AG08395 (cell line): ENCODE measurements around the gene SETD1B.
A peak's percentile ranks its signal among the peaks of the same experiment; 100 is the strongest.
"Not testable (repeated sequence)": the region's sequence is repeated elsewhere in the genome, so short reads cannot be mapped to it uniquely, and the experiment has no call there.

Experiments
- DNase-seq: peaks from one replicate; pipeline ENCODE4 v3.0.0; 2012; ENCODE audit warnings: mixed read lengths, low spot score

SETD1B gene

GRCh38 chr12:121857322-121858246 lies 53.8 kb downstream of the SETD1B start:
- no peak for DNase-seq

DNA sequence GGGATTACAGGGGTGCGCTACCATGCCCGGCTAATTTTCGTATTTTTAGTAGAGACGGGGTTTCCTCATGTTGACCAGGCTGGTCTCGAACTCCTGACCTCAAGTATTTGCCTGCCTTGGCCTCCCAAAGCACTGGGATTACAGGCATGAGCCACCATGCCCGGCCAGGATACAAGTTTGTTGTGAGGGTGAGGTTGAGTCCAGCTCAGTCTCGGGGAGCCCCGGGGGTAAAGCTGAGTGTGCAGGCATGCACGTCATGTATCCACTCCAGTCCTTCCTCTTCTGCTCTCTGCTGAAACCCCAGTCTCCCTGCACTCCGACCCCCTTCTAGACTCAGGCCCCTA lies 54.5 kb downstream of the SETD1B start:
- DNase-seq = no peak

DNA sequence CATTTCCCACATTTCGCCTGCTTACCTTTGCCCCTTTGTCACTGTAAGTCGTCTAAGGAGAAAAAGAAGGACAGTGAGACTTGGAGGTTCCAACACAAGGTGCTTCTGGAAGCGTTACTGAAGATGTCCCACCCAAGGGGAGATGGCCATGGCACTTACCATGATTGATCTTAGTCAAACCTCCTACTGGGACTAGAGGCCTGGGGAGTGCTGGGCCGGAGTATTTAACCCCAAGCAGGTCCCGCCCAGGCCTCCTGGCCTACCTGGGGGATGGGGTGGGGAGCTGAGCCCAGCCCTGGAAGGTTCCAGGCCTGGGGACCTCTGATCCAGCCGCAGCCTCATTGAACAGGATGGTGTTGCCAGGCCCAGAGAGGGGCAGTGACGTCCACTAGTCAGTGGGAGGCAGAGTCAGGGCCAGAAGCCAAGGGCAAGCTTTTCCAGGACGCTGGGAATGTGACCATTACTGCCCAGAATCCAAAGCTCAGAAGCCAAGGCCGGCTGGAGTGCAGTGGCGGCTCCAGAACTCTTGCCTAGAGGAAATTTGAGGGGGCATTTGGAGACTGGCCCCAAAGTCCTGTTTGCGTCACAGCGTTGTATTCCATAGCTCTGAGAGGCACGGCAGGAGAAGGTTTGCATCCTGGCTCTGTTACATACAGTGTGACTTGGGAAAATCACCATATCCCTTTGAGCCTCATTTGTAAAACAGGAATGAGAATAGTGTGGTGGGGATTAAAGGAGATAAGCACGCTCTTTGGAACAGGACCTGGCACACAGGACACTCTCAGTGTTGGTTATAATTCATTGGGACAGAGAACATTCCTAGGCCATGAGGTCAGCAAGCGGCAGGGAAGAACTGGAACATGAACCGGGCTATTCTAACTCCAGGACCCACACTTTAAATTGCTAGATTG lies 55.1 kb downstream of the SETD1B start, which contains the start of gene HPD:
TSS of gene HPD (minus strand) at position 198 of the 911 bp plus-strand sequence. CDS start at position 162, 36 bp downstream.
- peak; percentile 88 for DNase-seq

- no peak for DNase-seq
These were observed 56.4 kb downstream of the SETD1B start for GRCh38 chr12:121860257-121860656.

DNA sequence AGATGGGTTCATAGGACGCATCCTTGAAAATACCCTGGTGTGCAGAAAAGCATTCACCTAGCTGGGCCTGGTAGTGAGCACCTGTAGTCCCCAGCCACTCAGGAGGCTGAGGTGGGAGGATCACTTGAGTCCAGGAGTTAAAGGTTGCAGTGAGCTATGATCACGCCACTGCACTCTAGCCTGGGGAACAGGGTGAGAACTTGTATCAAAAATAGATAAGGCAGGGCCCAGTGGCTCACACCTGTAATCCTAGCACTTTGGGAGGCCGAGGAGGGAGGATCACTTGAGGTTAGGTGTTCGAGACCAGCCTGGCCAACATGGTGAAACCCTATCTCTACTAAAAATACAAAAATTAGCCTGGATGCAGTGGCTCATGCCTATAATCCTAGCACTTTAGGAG lies 56.9 kb downstream of the SETD1B start:
- DNase-seq = not testable (repeated sequence)

DNA sequence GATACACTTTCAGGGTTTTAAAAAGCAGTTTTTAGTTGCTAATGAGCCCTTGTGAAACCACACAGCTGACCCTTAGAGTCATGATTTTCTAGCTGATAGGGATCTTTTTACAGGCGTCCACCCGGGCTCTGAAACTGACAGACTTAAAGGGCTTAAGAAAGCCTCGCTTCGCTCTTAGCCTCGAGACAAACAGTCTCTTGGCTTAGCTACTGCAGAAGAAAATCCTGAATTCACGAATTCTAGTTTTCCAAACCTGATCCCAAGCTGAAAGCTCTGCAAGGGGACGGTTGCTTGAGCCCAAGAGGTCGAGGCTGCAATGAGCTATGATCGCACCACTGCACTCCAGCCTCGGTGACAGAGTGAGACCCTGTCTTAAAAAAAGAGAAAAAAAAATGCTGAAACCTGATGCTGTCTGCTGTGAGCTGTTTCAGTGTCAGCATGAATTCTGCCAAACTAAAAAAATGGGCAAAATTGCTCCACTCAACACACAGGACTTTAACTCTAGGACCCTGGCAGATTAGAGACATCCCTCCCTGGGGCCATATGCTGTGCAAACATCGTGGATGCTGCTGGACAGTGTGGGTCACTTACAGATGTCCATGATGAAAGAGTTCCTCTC lies 57.9 kb downstream of the SETD1B start:
- no peak for DNase-seq

DNA sequence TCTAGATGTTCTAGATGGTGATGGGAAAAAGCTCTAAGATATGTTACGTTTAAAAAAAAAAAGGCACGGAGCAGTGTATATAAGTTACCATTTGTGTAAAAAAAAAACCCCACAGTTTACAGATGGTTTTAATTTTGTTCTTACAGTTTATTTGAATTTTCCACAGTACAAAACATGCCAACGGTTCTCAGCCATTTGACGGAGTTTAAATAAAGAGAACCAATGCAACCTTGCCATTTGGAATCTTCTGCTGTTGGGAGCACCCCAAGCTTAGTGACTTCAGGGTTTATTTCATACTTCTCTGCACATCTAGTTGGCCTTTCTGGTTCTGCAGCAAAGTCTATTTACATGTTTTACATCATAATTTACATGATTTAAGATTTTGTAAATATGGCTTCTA lies 62.5 kb downstream of the SETD1B start:
- DNase-seq = no peak

DNA sequence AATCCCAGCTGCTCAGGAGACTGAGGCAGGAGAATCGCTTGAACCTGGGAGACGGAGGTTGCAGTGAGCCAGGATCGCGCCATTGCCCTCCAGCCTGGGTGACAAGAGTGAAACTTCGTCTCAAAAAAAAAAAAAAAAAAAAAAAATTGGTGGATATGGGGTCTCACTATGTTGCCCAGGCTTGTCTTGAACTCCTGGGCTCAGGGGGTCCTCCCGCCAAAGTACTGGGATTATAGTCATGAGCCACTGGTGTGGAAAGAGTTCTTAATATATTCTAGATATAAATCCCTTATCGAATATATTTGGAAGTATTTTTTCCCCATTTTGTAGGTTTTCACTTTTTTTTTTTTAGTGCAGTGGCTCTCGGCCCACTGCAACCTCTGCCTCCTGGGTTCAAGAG lies 65.4 kb downstream of the SETD1B start:
- not testable (repeated sequence) for DNase-seq

DNA sequence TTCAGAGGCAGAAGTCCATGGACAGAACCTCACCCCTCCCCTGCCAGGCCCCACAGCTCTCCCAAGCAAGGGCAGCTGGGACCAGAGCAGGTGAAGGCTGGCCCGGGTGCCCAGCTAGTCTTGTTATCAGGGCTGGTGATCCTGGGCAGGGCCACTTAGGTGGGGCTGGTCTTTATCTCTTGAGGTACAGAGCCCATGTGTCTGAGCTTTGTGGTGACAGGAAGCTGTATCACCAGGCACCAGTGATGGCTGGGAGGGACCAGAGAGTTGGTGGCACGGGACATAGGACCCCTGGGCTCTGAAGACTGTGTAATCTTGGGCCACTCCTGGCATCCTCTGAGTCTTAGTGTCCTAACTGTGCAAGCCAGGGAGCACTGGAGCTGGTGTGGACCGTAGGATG lies 67.7 kb downstream of the SETD1B start:
- no peak for DNase-seq

DNA sequence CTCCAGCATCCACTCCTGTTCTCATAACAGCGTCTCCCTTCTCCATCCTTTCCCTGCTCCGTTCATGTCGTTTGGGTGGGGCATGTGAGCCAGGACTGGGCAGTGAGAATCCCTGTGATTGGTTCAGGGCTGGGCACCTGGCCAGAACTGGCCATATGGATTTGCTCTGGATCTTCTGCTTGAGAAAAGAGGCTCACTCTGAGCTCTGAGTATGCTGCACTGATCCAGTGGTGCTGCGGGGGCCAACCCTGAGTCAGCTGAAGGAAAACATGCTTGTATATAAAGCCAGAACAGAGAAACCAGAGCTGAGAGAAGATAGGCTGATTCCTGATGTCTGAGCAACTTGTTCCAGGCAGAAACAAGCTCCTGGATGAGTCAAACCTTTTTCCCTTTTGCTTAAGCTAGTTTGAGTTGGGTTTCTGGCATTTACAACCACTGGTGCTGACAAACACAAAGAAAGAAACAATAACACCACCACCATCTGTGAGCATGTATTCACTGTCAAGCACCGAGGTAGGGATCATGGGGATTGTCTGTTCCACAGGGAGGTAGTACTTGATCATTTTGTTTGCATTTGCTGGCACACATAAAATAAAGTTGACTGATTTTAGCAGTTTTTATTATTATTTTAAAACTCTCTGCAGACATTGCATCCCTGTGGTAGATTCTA lies 68.9 kb downstream of the SETD1B start:
- peak; percentile 85 for DNase-seq

- DNase-seq = no peak
These were observed 69.4 kb downstream of the SETD1B start for GRCh38 chr12:121873216-121873569.

DNA sequence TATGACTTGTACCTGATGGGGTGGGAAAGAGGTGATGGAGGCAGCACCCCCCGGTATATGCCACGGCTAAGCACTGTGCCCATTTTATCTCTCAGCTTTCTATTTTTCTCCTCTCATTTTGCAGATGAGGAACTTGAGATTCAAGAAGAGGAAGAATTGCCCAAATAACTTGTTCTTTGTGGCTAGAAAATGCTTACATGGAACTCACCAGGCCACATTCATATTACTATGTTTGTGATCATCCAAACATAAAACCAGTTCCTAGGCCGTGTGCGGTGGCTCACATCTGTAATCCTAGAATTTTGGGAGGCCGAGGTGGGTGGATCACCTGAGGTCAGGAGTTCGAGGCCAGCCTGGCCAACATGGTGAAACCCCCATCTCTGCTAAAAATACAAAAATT lies 70.3 kb downstream of the SETD1B start:
- DNase-seq = no peak

DNA sequence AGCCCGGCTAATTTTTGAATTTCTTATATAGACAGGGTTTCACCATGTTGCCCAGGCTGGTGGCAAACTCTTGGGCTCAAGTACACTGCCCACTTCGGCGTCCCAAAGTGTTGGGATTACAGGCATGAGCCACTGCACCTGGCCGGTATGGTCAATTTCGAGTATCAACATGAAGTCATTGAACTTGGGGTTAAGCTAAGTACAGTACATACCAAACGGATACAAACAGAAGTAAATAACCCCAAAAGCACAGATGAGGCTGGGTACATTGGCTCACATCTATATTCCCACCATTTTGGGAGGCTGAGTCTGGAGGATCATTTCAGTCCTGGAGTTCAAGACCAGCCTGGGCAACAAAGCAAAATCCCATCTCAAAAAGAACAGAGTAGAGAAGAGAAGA lies 71.8 kb downstream of the SETD1B start:
- DNase-seq = no peak

DNA sequence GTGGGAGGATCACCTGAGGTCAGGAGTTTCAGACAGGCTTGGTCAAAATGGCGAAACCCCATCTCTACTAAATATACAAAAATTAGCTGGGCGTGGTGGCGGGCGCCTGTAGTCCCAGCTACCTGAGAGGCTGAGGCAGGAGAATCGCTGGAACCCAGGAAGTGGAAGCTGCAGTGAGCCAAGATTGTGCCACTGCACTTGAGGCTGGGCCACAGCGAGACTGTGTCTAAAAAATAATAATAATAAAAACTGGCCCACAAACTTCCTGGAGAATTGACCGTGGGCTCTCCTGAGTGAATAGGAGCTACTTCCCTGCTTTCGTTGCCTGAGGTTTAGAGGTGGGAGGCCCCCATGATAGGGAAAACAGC lies 72.3 kb downstream of the SETD1B start:
- not testable (repeated sequence) for DNase-seq
